ENCODE results near the gene PCBD2.

DNA sequence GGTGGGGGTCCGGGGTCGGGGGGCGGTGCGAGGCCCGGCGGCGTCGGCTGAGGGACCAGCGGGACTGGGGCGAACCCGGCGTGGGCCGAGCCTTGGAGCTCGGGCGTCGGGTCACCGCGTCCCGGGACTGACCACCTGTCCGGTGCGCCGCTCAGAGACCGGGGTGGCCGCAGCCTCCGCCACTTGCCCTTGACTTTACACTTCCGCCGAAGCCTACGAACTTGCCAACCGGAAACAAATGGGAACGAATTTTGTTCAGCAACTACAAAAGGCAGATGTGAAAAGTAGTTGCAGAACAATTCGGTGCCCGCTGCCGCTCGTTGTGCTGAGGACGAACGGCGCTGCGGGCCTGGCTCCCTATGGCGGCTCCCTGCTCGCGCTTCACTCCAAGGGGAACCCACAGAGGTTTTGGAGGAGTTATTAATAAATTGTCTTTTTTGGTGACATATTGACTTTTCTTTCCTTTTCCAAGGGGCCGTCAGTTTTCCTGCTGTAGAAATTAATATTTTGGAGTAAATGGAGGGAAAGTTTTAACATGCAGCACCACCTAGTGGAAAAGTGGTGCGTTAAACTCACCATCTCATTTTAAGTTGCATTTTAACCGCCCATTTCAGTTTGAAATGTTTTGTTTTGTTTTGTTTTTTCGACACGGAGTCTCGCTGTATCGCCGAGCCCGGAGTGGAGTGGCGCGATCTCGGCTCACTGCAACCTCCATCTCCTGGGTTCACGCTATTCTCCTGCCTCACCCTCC, 490 bp downstream of the PCBD2 start:
- TF ChIP-seq REST (IDR thresholded peaks at IDR 0.05; ENCODE audit: insufficient read depth in 1 of 2, low read depth in 2 of 2, low read length in 2 of 2) = no peak
- TF ChIP-seq TAF1 (IDR thresholded peaks at IDR 0.05; ENCODE audit: borderline replicate concordance, insufficient read depth, low read length) = no peak

All from PFSK-1 (cell line).